Right lobe of liver (tissue), 6 donors: ENCODE measurements around the gene CYBC1. TPM values are rescaled to one million over a fixed set of nuclear protein-coding genes. Genes with fewer than 3 reads are reported as not detected.

Experiments
- ATAC-seq, 4 donors: fragments of 200-7000 bp; cut with Tn5 transposase; one replicate each; pipeline ENCODE4 v1.9.1; 2020; ENCODE audit warnings: mild to moderate bottlenecking in 4 of 4, moderate library complexity in 4 of 4
- DNase-seq, 3 donors: peaks; one replicate each; pipeline ENCODE4 v3.0.0-alpha.2; 2020
- H3K27ac ChIP-seq, 3 donors: fragments of 200-600 bp; one replicate each; pipeline ENCODE4 v1.8.0; 2022
- H3K27me3 ChIP-seq, 2 donors: fragments of 200-600 bp; one replicate each; pipeline ENCODE4 v1.8.0; 2022
- H3K36me3 ChIP-seq, 4 donors: fragments of 200-600 bp; sonication (generic) in 1 of 4; one replicate each; pipeline versions ENCODE4 v1.5.1 to v1.8.0; 2017 to 2022; ENCODE audit warnings: control low read depth in 1 of 4
- H3K4me1 ChIP-seq, 4 donors: fragments of 200-600 bp; sonication (generic) in 1 of 4; one replicate each; pipeline versions ENCODE4 v1.5.1 to v1.8.0; 2017 to 2022; ENCODE audit warnings: control low read depth in 1 of 4
- H3K4me3 ChIP-seq, 3 donors: fragments of 200-600 bp; one replicate each; pipeline ENCODE4 v1.8.0; 2022
- H3K9me3 ChIP-seq, 4 donors: fragments of 200-600 bp; sonication (generic) in 1 of 4; one replicate each; pipeline versions ENCODE4 v1.5.1 to v1.8.0; 2017 to 2022; ENCODE audit warnings: control low read depth in 1 of 4
- CTCF ChIP-seq, 4 donors: fragments of 200-600 bp in 3 of 4; fragments of 450-650 bp in 1 of 4; IDR thresholded peaks; one replicate each; pipeline versions ENCODE4 v1.5.1 to v1.8.0; 2016 to 2022; ENCODE audit warnings: antibody characterized with exemption in 4 of 4, mild to moderate bottlenecking in 2 of 4
- POLR2A ChIP-seq: fragments of 450-650 bp; IDR thresholded peaks from one replicate; pipeline ENCODE4 v1.6.1; 2017; ENCODE audit warnings: antibody characterized with exemption, mild to moderate bottlenecking
- WGBS: methylation state at CpG from one replicate; pipeline ENCODE4 v1.1.6; 2018; ENCODE audit warnings: low coverage, low lambda C conversion rate; ENCODE audit not compliant: insufficient coverage; ENCODE audit errors: missing lambda C conversion rate; 5-methylcytosine and 5-hydroxymethylcytosine counted together
- intact Hi-C, 2 donors: fragments of 100-400 bp; cut with DNase I; formaldehyde crosslinking; loops; one replicate each; pipeline versions ENCODE4 v1.11.2 to v1.14.1; 2022
- total RNA-seq, 6 experiments: library from RNA; depleted of rRNA in 2 of 6; stranded (reverse); fragments of >200 nt in 2 of 6; fragmentation: NEBNext Ultra II Directional in 3 of 6; extraction: Animal tissue kit (Norgen Biotek cat#: 25700) in 3 of 6; gene quantifications; one replicate each; pipeline versions ENCODE4 v1.1.0 to v1.2.4, GENCODE V29; 2016 to 2023
- donor health status: DM: no; HTN: yes; CAD: no.
- donor health status: DM: no; HTN: no; CAD: no.
- donor health status: DM: no; HTN: no; CAD: no.
- donor health status: DM: no; HTN: yes; CAD: no.
- donor health status: DM: no; HTN: yes; CAD: no.

The CYBC1 gene
- total RNA-seq, 6 experiments from 2014 or later: 29.4 to 82.4 (median 46.4) TPM

- Histone ChIP-seq H3K27me3 (no peaks in the 10 kb centered on the region), H3K4me1 (peaks cover 0 to 41% (median 14%) of the 10 kb centered on the region in 4 donors), H3K9me3 (no peaks in the 10 kb centered on the region), H3K36me3 (peaks cover 0 to 2% (median 0%) of the 10 kb centered on the region in 4 donors), H3K4me3 (peak overlapping the region in 1 of 3 donors; percentile 11), H3K27ac (peak overlapping the region in 2 of 3 donors; percentile 10 to 31)
- DNase-seq (no peak), ATAC-seq (no peak)
- intact Hi-C loops: no loop called here
- no CpG with 5 or more reads among the region's 13 CpGs for WGBS
- TF ChIP-seq CTCF (IDR thresholded peaks at IDR 0.05): no peak
- no peak for TF ChIP-seq POLR2A
Measured at GRCh38 chr17:82445542-82445941, 5.0 kb downstream of the CYBC1 start.

GRCh38 chr17:82444941-82445521 lies 5.5 kb downstream of the CYBC1 start:
- peaks cover 0 to 39% (median 14%) of the 10 kb centered on the region in 4 donors for H3K4me1 ChIP-seq
- WGBS: no CpG with 5 or more reads among the region's 19 CpGs
- TF ChIP-seq POLR2A: peak; percentile 12
- no peak for TF ChIP-seq CTCF (IDR thresholded peaks at IDR 0.05)
- H3K27ac ChIP-seq: peak overlapping the region in 1 of 3 donors; percentile 31
- no peaks in the 10 kb centered on the region for H3K27me3 ChIP-seq
- ATAC-seq: peak; percentile 56 to 66 (median 58)
- intact Hi-C loops: no loop called here
- peaks cover 0 to 2% (median 0%) of the 10 kb centered on the region in 4 donors for H3K36me3 ChIP-seq
- H3K9me3 ChIP-seq: no peaks in the 10 kb centered on the region
- peak overlapping the region in 1 of 3 donors; percentile 18 for H3K4me3 ChIP-seq
- peak; percentile 64 to 80 (median 67) for DNase-seq

- peak overlapping the region in 1 of 3 donors; percentile 18 for H3K4me3 ChIP-seq
- H3K27ac ChIP-seq: peak overlapping the region in 1 of 3 donors; percentile 8
- intact Hi-C loops: no loop called here
- TF ChIP-seq POLR2A: no peak
- peak in 3 of 4 donors; percentile 7 to 63 (median 39) for ATAC-seq
- peak in 2 of 3 donors; percentile 49 to 68 for DNase-seq
- H3K27me3 ChIP-seq: no peaks in the 10 kb centered on the region
- no peaks in the 10 kb centered on the region for H3K9me3 ChIP-seq
- WGBS: 51% methylated on average over 11 of the region's 35 CpGs
- H3K36me3 ChIP-seq: peaks cover 0 to 2% (median 0%) of the 10 kb centered on the region in 4 donors
- peaks cover 0 to 32% (median 14%) of the 10 kb centered on the region in 4 donors for H3K4me1 ChIP-seq
Measured at GRCh38 chr17:82444284-82444893, 6.2 kb downstream of the CYBC1 start.

GRCh38 chr17:82443465-82444283 lies 6.9 kb downstream of the CYBC1 start:
- Histone ChIP-seq H3K4me3 (peak overlapping the region in 1 of 3 donors; percentile 18), H3K4me1 (peaks cover 0 to 30% (median 14%) of the 10 kb centered on the region in 4 donors), H3K27ac (peak overlapping the region in 1 of 3 donors; percentile 8), H3K9me3 (no peaks in the 10 kb centered on the region), H3K36me3 (peaks cover 0 to 2% (median 0%) of the 10 kb centered on the region in 4 donors), H3K27me3 (no peaks in the 10 kb centered on the region)
- ATAC-seq (peak; percentile 50 to 72 (median 66)), DNase-seq (peak; percentile 86 to 94 (median 89))
- 5% methylated on average over 4 of the region's 40 CpGs for WGBS
- TF ChIP-seq CTCF (IDR thresholded peaks at IDR 0.05) (no peak), POLR2A (no peak)
- intact Hi-C loops: no loop called here
